ENCODE results near the gene NSG2.

NSG2 gene

GRCh38 chr5:174155281-174155680 lies 109.8 kb downstream of the NSG2 start:
- DNase-seq = no peak

- no peak for DNase-seq
Measured at GRCh38 chr5:174155706-174156105, 110.2 kb downstream of the NSG2 start.

GRCh38 chr5:174157048-174157447 lies 111.5 kb downstream of the NSG2 start:
- no peak for DNase-seq
